Right ventricle myocardium superior (tissue), 1 donor: ENCODE data around the gene SCAND1. TPM values are rescaled to one million over a fixed set of nuclear protein-coding genes. Genes with fewer than 3 reads are reported as not detected.
"Not testable (repeated sequence)": the region's sequence is repeated elsewhere in the genome, so short reads cannot be mapped to it uniquely, and the experiment has no call there.

Experiments
- ATAC-seq: fragments of 200-7000 bp; cut with Tn5 transposase; one replicate; pipeline ENCODE4 v1.9.1; 2020; ENCODE audit warnings: mild to moderate bottlenecking; ENCODE audit not compliant: poor library complexity
- DNase-seq: peaks from one replicate; pipeline ENCODE4 v3.0.0-alpha.2; 2020
- intact Hi-C: fragments of 100-400 bp; cut with DNase I; formaldehyde crosslinking; loops from one replicate; pipeline ENCODE4 v1.11.2; 2022
- total RNA-seq: library from RNA; stranded (reverse); fragmentation: NEBNext Ultra II Directional; extraction: Animal tissue kit (Norgen Biotek cat#: 25700); gene quantifications from one replicate; pipeline ENCODE4 v1.2.1, GENCODE V29; 2021
- donor health status: DM: no; HTN: yes; CAD: no; lungs with severe emphysema.

SCAND1 gene
- total RNA-seq, 1 donor from 2014 or later: 37.9 TPM

GRCh38 chr20:35968930-35969329, 14.6 kb upstream of the SCAND1 start:
- intact Hi-C loops: no loop called here
- DNase-seq (no peak), ATAC-seq (no peak)

- DNase-seq (no peak), ATAC-seq (no peak)
- intact Hi-C loops: no loop called here
Observed at GRCh38 chr20:35967979-35968640, 13.8 kb upstream of the SCAND1 start, which contains the start of gene CNBD2. Gene CNBD2 (plus strand): TSS chr20:35968590. CDS start chr20:35968763, 173 bp downstream.

GRCh38 chr20:35963878-35964277, 9.6 kb upstream of the SCAND1 start:
- DNase-seq (no peak), ATAC-seq (no peak)
- intact Hi-C loops: no loop called here

GRCh38 chr20:35959291-35959690, 5.0 kb upstream of the SCAND1 start:
- intact Hi-C loops, DNase-seq, ATAC-seq: not testable (repeated sequence)

GRCh38 chr20:35956616-35957015, 2.3 kb upstream of the SCAND1 start:
- no peak for ATAC-seq
- intact Hi-C loops: no loop called here

GRCh38 chr20:35954907-35955251, 577 bp upstream of the SCAND1 start:
- DNase-seq (no peak), ATAC-seq (peak; percentile 8)
- intact Hi-C loops: no loop called here

More at GRCh38 chr20:35956616-35957015, 2.3 kb upstream of the SCAND1 start:
- no peak for DNase-seq

- DNase-seq (peak; percentile 64), ATAC-seq (peak; percentile 54)
- intact Hi-C loops: no loop called here
Observed at GRCh38 chr20:35953387-35954199, 709 bp downstream of the SCAND1 start.

- no peak for ATAC-seq
- no peak for DNase-seq
- intact Hi-C loops: no loop called here
Observed at GRCh38 chr20:35952480-35953386, 1.6 kb downstream of the SCAND1 start.

GRCh38 chr20:35952080-35952479, 2.2 kb downstream of the SCAND1 start:
- ATAC-seq, DNase-seq, intact Hi-C loops: not testable (repeated sequence)

GRCh38 chr20:35950093-35950492, 4.2 kb downstream of the SCAND1 start:
- no peak for ATAC-seq
- intact Hi-C loops: no loop called here
- DNase-seq: no peak

- intact Hi-C loops: no loop called here
- ATAC-seq (no peak), DNase-seq (no peak)
Observed at GRCh38 chr20:35947907-35948306, 6.4 kb downstream of the SCAND1 start.

- intact Hi-C loops: no loop called here
- DNase-seq (no peak), ATAC-seq (no peak)
Observed at GRCh38 chr20:35947489-35947888, 6.8 kb downstream of the SCAND1 start.

GRCh38 chr20:35942243-35942642, 12.1 kb downstream of the SCAND1 start:
- no peak for ATAC-seq
- DNase-seq: no peak
- intact Hi-C loops: no loop called here

GRCh38 chr20:35941620-35942019, 12.7 kb downstream of the SCAND1 start:
- ATAC-seq (no peak), DNase-seq (no peak)
- intact Hi-C loops: no loop called here

GRCh38 chr20:35939264-35939663, 15.0 kb downstream of the SCAND1 start:
- intact Hi-C loops: no loop called here

GRCh38 chr20:35934050-35934449, 20.3 kb downstream of the SCAND1 start:
- no peak for DNase-seq
- intact Hi-C loops: no loop called here
- ATAC-seq: no peak

More at GRCh38 chr20:35939264-35939663, 15.0 kb downstream of the SCAND1 start:
- DNase-seq (no peak), ATAC-seq (no peak)

GRCh38 chr20:35929301-35929700, 25.0 kb downstream of the SCAND1 start:
- ATAC-seq (no peak), DNase-seq (no peak)
- intact Hi-C loops: no loop called here

GRCh38 chr20:35920523-35920922, 33.8 kb downstream of the SCAND1 start:
- intact Hi-C loops: no loop called here
- DNase-seq: no peak
- no peak for ATAC-seq

- intact Hi-C loops: no loop called here
- DNase-seq (no peak), ATAC-seq (no peak)
Observed at GRCh38 chr20:35918021-35918420, 36.3 kb downstream of the SCAND1 start.
